B cell (primary cell): Measurements from ENCODE around the gene APOM.

Source experiments
- EZH2 ChIP-seq: IDR thresholded peaks from 2 replicates; pipeline ENCODE4 v1.6.1; 2012; ENCODE audit warnings: borderline replicate concordance, low read depth, mild to moderate bottlenecking, moderate library complexity, low read length; ENCODE audit not compliant: insufficient read depth, poor library complexity, severe bottlenecking
- TF ChIP-seq, protein P1 (sequence below): fragments of 200-600 bp; IDR thresholded peaks from one replicate; pipeline ENCODE4 v1.8.0; 2022; ENCODE audit warnings: antibody characterized with exemption, mild to moderate bottlenecking

DNA sequence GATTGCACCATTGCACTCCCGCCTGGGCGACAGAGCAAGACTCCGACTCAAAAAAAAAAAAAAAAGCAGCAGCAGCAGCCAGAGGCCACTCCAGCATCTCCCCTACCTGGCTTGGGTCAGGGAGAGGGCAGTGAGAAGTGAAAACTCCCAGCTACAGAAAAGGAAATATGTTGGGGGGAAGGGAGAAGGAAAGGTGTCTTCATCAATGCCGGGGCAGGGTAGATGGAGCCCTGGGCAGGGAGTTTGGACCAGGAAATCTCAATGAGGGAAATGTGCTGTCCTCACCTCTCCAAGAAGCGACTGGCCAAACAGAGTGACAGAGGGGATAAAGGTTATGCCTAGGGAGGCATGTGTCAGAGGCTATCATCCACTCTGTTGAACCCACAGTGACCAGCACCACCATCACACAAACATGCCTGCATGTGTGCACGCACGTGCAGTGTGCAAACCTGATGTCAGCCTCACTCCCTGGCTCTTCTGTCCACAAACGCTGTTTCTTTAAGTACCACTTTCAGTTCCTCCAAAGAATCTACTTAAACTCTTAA lies 41.5 kb upstream of the APOM start:
- no peak for TF ChIP-seq EZH2
- TF ChIP-seq, protein P1, sequence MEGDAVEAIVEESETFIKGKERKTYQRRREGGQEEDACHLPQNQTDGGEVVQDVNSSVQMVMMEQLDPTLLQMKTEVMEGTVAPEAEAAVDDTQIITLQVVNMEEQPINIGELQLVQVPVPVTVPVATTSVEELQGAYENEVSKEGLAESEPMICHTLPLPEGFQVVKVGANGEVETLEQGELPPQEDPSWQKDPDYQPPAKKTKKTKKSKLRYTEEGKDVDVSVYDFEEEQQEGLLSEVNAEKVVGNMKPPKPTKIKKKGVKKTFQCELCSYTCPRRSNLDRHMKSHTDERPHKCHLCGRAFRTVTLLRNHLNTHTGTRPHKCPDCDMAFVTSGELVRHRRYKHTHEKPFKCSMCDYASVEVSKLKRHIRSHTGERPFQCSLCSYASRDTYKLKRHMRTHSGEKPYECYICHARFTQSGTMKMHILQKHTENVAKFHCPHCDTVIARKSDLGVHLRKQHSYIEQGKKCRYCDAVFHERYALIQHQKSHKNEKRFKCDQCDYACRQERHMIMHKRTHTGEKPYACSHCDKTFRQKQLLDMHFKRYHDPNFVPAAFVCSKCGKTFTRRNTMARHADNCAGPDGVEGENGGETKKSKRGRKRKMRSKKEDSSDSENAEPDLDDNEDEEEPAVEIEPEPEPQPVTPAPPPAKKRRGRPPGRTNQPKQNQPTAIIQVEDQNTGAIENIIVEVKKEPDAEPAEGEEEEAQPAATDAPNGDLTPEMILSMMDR: no peak
